Measurements from ENCODE around the gene GRPEL1. TPM values are rescaled to one million over a fixed set of nuclear protein-coding genes. Genes with fewer than 3 reads are reported as not detected.

Gene GRPEL1
- total RNA-seq, 1 experiment from 2014 or later = 46.6 TPM

- DNase-seq (ENCODE audit: low read depth, low spot score) (no peak), ATAC-seq (no peak)
- TF ChIP-seq SIN3A (IDR thresholded peaks at IDR 0.05; ENCODE audit: borderline replicate concordance, insufficient read depth, low read depth, low read length) (no peak), CTCF (IDR thresholded peaks at IDR 0.05) (no peak), TCF7L2 (IDR thresholded peaks at IDR 0.05; ENCODE audit: low read depth, low read length) (no peak), POLR2AphosphoS5 (IDR thresholded peaks at IDR 0.05; ENCODE audit: low read depth, low read length) (no peak), REST (IDR thresholded peaks at IDR 0.05; ENCODE audit: insufficient read depth in 1 of 2, low read depth in 2 of 2, low read length in 1 of 2) (no peak)
- intact Hi-C loops (cut with micrococcal nuclease; ENCODE audit: unreplicated experiment) (no loop called here), in situ Hi-C loops (cut with HindIII; ENCODE audit: low pct_unique_long_range_greater_than_20kb, low sequenced_read_pairs) (no loop called here)
- H3K4me1 ChIP-seq (ENCODE audit: control insufficient read depth, insufficient read depth, low read length) = no peaks in the 10 kb centered on the region
- H3K27ac ChIP-seq (ENCODE audit: low read length) = no peak overlapping the region
- no peaks in the 10 kb centered on the region for H3K27me3 ChIP-seq (ENCODE audit: control insufficient read depth, insufficient read depth, low read length)
- H3K4me3 ChIP-seq (ENCODE audit: low read depth in 2 of 2, low read length in 2 of 2) = no peak overlapping the region
- ChIA-PET POLR2A (no interaction called here), CTCF (no interaction called here)
- no peaks in the 10 kb centered on the region for H3K36me3 ChIP-seq (ENCODE audit: control insufficient read depth, insufficient read depth, low read length)
- BruUV-seq (replicated peaks) = no TSS peak
- H3K9me3 ChIP-seq (ENCODE audit: control insufficient read depth, insufficient read depth, low read depth, low read length) = no peaks in the 10 kb centered on the region
Measured at GRCh38 chr4:7092026-7092425, 24.2 kb upstream of the GRPEL1 start.

- POLR2A ChIA-PET = no interaction called here
- intact Hi-C loops (cut with micrococcal nuclease; ENCODE audit: unreplicated experiment) = no loop called here
- CTCF ChIA-PET = interaction anchor here (0.6 to 0.7 kb wide), 2 partner anchors 22 to 382 kb away, joined by 3 to 4 read pairs; no protein-coding TSS in a partner anchor
- Histone ChIP-seq H3K9me3 (ENCODE audit: control insufficient read depth, insufficient read depth, low read depth, low read length) (no peaks in the 10 kb centered on the region), H3K36me3 (ENCODE audit: control insufficient read depth, insufficient read depth, low read length) (no peaks in the 10 kb centered on the region), H3K27me3 (ENCODE audit: control insufficient read depth, insufficient read depth, low read length) (no peaks in the 10 kb centered on the region), H3K4me1 (ENCODE audit: control insufficient read depth, insufficient read depth, low read length) (no peaks in the 10 kb centered on the region), H3K4me3 (ENCODE audit: low read depth in 2 of 2, low read length in 2 of 2) (no peak overlapping the region), H3K27ac (ENCODE audit: low read length) (no peak overlapping the region)
- in situ Hi-C loops (cut with HindIII; ENCODE audit: low pct_unique_long_range_greater_than_20kb, low sequenced_read_pairs) = no loop called here
- no peak for ATAC-seq
- no peak for DNase-seq (ENCODE audit: low read depth, low spot score)
- BruUV-seq (replicated peaks) = no TSS peak
- TF ChIP-seq REST (IDR thresholded peaks at IDR 0.05; ENCODE audit: insufficient read depth in 1 of 2, low read depth in 2 of 2, low read length in 1 of 2) (no peak), TCF7L2 (IDR thresholded peaks at IDR 0.05; ENCODE audit: low read depth, low read length) (no peak), CTCF (IDR thresholded peaks at IDR 0.05) (no peak), POLR2AphosphoS5 (IDR thresholded peaks at IDR 0.05; ENCODE audit: low read depth, low read length) (no peak), SIN3A (IDR thresholded peaks at IDR 0.05; ENCODE audit: borderline replicate concordance, insufficient read depth, low read depth, low read length) (no peak)
Measured at GRCh38 chr4:7089213-7089986, 21.5 kb upstream of the GRPEL1 start.
